ENCODE results near the gene CATSPER1.
"Not testable (repeated sequence)": the region's sequence is repeated elsewhere in the genome, so short reads cannot be mapped to it uniquely, and the experiment has no call there.

CATSPER1 gene

DNA sequence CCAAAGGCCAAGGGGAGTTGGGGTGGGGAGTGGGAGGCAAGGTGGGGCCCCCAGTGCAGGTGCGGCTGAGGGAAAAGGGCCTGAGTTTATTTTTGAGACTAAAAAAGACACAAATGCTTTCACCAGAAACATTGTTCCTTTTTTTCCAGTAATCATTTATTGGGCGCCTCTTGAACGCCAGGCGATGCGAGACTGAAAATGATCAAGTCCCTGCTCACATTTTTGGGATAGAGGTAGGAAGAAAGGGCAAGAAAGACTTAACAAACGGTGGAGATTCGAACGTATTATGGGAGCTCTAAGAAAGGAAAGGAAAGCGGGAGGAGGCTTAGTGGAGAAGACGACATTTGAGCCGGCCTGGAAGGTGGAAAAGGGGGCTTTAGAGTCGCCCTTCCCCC is 25.1 kb upstream of the CATSPER1 start:
- DNase-seq: no peak

DNA sequence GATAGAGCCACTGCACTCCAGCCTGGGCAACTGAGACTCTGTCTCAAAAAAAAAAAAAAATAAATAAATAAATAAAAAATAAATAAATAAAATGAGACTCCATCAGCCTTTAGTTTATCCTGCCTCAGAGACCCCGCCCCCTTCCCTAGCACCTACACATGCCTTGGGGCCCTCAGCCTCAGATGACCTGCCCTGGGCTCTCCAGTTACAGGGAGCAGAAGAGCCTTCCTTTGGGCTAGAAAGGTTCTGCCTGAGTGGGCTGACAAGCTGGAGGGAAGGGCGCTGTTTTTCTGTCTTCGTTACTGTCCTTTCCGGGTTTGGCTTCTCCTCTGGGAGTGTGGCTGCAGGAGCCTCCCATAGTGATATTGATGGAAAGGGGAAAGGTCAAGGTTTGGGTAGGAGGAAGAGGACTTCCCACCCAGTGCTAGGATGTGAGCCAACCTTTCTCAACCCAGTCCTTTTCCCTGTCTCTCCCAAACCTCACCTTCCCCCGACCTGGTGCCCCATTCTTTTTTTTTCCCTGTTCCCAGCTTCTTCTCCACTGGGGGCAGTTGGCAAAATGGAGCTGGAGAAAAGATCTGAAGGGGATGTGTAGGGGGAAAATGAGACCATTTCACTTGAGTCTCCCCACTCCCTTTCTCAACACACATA is 24.4 kb upstream of the CATSPER1 start:
- DNase-seq: no peak

DNA sequence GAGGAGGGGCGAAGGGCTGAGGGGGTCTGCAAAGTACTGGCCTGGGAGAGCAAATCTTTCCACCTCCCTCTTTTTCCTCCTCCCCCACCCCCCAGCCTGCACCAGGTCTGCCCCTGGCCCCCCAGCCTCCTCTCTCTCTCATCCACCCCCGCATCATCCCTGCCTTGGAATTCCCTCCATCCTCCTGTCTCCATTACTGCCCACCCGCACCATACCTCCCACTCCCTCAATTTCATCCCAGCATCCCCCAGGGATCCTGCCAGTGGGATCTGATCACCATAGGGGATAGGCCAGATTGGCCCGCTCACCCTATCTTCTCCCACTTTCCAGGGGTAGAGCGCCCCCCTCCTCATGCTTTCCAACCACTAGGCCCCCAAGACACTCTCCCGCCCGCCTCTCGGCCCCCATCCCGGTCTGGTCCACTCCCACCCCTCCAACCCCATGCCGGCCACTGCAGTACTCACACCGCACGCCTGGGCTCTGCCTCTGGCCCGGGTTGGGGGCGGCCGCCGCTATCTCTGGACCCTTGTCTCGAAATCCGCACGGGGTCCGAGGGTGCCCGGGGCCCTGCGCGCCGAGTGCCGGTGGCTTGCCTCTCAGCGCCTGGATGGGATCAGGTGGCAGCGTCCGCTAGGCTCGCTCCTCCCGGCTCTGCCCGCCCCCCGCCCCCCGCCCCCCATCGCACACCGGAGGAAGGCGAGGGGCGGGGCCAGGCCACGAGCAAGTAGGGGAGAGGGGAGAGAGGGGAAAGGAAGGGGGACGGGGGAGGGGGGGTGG is 22.5 kb upstream of the CATSPER1 start, which contains the start of gene GAL3ST3:
GAL3ST3 (minus strand) TSS at position 615 of the 777 bp plus-strand sequence. CDS start 3,746 bp downstream, outside the sequence.
- DNase-seq: no peak

GRCh38 chr11:66047541-66048365 is 21.5 kb upstream of the CATSPER1 start:
- DNase-seq: no peak

GRCh38 chr11:66046901-66047300 is 20.6 kb upstream of the CATSPER1 start:
- DNase-seq: no peak

DNA sequence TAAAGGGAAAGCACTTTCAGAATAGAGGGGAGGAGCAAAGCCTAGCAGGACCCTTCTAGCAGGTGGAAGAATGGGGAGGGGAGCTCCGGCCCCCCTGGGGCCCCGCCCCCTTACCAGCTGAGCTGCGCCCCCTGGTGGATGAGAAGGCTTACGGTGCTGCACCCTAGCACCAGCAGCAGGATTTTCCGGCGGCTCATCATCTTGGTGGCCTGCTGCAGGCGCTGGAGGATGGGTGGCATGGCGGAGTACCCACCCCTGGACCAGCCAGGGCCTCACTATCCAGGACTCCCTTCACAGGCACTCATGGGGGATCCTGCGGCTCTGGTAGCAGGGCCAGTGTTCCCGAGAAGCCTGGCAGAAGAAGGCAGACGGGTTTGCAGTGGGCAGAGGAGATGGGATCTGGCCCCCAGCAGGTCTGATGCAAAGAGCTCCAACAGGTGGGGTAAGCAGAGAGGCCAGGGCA is 18.9 kb upstream of the CATSPER1 start:
- peak; percentile 71 for DNase-seq

DNA sequence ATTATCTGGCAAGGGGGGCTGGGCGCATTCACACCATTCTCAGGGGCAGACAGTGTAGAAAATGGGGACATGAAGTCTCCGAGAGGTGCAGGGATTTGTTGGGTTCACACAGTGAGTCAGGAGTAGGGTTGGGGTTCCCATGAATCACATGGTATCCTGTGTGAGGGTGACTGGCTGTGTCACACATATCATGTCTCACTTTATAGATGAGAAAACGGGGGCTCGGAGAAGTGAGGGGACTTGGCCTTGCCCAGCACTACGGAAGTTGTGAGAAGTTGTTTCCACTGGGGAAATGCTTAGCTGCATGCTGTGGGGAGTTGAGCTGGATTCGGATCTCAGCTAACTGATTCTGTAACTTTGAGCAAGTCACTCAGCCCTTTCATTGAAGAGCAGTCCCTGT is 18.5 kb upstream of the CATSPER1 start:
- no peak for DNase-seq

DNA sequence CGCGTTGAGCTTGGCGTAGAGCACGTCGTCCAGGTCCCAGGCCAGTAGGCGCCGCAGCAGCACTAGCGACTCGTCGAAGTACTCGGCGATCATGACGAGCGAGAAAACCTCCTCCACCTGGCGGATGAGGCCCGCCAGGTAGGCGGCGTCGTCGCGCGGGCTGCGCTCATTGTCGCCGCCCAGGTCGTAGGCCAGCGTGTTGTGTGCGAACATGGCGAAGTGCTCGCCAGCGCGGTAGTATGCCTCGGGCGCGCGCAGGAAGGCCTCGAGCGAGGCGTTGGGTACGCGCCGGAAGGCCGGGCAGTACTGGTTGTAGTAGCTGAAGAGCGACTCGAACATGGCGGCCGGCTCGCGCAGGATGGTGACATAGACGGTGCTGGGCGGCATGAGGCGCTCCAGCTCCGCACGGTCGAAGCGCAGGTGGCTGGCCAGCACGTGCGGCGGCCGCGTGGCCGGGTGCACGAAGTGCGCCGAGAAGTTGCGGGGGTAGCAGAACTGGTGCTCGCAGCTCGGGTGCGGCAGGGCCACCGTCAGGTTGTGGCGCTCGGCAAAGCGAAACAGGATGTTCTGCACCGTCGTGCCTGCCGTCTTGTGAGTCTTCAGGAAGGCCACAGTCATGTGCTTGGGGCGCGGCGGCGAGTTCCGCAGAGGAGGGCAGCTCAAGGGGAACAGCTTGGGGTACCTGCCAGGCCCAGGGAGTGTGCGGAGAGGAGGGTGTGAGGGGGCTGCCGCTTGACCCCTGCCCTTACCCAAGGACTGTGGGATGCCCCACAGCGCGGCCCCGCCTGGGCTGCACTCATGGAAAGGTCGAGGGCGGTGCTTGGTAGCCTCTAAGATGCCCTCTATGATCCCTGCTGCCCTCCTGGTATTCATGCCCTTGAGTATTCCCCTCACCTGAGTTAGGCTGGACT is 17.0 kb upstream of the CATSPER1 start:
- DNase-seq: no peak

DNA sequence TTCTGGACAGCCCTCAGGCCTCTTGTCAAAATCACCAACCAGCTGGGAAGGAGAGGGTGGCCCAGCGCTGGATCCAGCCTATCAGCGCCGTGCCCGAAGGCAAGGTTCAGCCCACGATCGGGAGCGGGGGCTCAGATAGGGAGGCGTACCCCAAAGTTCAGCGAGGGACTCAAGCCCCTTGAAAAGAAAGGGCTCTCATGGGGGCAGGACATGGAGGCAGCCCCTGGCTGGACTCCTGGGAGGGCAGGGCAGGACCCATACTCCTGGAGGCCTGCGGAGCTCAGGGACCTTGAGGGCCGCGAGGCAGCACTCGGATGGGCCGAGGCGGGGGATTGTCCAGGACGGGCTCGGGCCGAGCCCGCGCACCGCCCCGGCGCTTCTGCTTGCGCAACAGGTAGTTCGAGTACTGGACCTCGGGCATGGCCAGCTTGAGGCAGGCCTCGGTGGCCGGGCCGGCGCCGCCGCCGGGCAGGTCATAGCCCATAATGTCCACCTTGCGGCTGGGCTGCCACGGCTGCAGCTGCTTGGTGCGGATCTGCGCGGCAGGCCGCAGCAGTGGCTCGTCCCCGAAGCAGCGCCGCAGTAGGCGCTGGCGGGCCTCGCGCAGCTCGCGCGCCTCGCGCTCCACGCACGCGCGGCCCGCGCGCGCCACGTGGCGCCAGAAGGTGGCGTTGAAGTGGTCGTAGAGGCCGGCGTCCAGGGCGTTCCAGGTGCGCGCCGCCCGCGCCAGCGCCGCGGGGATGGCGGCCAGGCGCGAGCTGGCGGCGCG is 16.1 kb upstream of the CATSPER1 start:
- no peak for DNase-seq

- DNase-seq: no peak
Observed at GRCh38 chr11:66039765-66040164, 13.5 kb upstream of the CATSPER1 start.

GRCh38 chr11:66037327-66037726 is 11.0 kb upstream of the CATSPER1 start:
- no peak for DNase-seq

- DNase-seq: no peak
Observed at GRCh38 chr11:66036334-66036710, 10.0 kb upstream of the CATSPER1 start.

GRCh38 chr11:66035653-66036333 is 9.5 kb upstream of the CATSPER1 start:
- no peak for DNase-seq

- DNase-seq: no peak
Observed at GRCh38 chr11:66032957-66033735, 6.9 kb upstream of the CATSPER1 start.

DNA sequence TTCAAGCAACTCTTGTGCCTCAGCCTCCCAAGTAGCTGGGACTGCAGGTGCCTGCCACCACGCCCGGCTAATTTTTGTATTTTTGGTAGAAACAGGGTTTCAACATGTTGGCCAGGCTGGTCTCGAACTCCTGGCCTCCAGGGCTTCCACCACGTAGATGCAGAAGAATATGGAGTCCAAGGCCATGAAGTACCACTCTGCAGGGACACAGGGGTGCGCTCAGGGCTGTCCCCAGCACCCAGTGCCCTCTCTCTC is 3.2 kb downstream of the CATSPER1 start:
- not testable (repeated sequence) for DNase-seq

GRCh38 chr11:66022401-66023185 is 3.7 kb downstream of the CATSPER1 start:
- peak; percentile 39 for DNase-seq

DNA sequence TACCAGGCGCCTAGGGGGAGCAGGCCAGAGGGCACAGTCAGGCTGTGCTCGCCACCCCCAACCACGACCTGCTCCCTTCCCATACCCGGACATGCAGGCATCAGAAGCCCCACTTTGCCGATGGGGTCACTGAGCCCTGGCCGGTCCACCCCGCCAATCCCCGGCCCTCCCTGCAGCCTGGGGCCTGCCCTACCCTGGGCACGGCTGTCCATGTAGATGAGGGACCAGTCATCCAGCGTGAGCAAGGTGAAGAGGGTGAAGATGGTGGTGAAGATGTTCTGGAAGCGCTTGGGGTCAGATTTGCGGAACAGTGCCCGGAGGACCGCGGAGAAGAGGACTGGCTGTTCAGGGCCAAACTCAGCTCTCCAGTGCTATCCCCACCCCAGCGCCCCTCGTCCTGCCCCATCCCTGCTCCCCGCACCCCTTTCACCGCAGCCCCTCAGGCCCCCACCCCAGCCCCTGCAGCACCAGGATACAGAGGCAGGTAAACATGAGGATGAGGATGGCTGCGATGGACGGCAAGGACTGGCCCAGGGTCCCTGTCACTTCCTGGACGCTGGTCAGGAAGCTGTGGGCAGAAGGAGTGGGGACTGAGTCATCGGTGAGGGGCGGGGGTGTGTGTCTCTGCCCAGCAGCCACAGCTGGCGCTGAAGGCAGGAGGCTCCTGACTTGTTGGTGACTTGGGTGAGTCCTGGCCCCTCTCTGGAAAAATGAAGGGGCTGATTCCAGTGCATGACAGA is 5.5 kb downstream of the CATSPER1 start:
- peak; percentile 61 for DNase-seq

DNA sequence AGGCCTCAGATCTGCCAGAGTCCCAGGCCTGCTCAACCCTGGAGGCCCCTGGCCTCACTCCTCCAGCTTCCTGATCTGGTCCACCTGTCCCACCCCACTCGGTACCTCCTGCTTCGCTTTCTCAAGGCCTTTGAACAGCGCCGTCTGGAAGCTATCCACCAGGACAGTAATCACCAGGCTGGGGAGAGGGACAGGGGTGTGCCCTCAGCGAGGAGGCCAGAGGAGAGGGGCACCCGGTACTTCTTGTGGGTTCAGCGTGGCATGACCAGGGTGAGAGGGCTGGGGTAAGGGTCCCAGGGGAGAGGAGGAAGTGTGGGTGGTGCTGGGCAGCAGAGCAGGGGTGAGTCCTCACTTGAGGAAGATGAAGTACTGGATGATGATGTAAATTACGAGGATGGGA is 6.1 kb downstream of the CATSPER1 start:
- no peak for DNase-seq

DNA sequence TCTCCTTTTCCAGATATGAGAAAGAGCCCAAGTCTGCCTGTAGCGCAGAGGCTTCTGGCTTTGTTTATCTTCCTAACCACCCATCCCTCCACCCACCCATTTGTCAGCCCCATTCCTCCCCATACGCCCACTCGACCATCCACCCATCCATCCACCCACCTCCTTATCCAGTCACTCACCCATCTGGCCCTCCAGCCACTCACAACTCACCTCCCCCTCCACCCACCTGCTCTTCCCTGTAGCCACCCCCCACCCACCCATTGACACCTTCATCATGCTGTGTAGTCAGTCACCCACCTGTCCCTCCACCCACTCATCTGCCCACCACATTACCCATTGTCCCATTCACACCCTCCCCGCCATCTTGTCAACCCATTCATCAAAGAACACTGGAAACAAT is 9.0 kb downstream of the CATSPER1 start:
- DNase-seq: no peak
